HCT116 (cell line): ENCODE data around the gene STAM. TPM values are rescaled to one million over a fixed set of nuclear protein-coding genes. Genes with fewer than 3 reads are reported as not detected.

Experiments used
- ATAC-seq: fragments of 200-7000 bp; cut with Tn5 transposase; 2 replicates; pipeline ENCODE4 v1.9.1; 2020; ENCODE audit warnings: mild to moderate bottlenecking, moderate library complexity
- BruUV-seq: library from RNA; stranded (reverse); fragments of 400-500 nt; replicated peaks from 2 replicates; lab custom pipeline; 2021; lab: Mats Ljungman, UMichigan
- CTCF ChIA-PET: fragments of 300-600 bp; sonication (Branson Sonifier 250); formaldehyde crosslinking; loops from one replicate; lab custom pipeline; 2021; ENCODE audit warnings: antibody characterized with exemption; lab: Charles Lee
- POLR2A ChIA-PET: fragments of 300-600, 350-600 bp; sonication (Branson Sonifier 250); formaldehyde crosslinking; loops from one replicate; lab custom pipeline; 2021; ENCODE audit warnings: antibody characterized with exemption; lab: Charles Lee
- RAD21 ChIA-PET, 2 experiments: fragments of 300-600 bp; sonication (Branson Sonifier 250); formaldehyde crosslinking; loops; one replicate each; lab custom pipeline; 2023; ENCODE audit warnings: low total read pairs in 2 of 2; ENCODE audit not compliant: uncharacterized antibody in 2 of 2, unreplicated experiment in 2 of 2, low non-redundant PET in 1 of 2; lab: Charles Lee
- DNase-seq: peaks from one replicate; pipeline ENCODE4 v3.0.0-alpha.2; 2010; ENCODE audit warnings: low read depth, low spot score
- H2AFZ ChIP-seq: fragments of 200-600 bp; shearing (Covaris generic), sonication (generic); 2 replicates; pipeline ENCODE4 v1.6.1; 2017; ENCODE audit warnings: low read depth, mixed run types, mixed read lengths, antibody characterized with exemption, low read length; ENCODE audit not compliant: poor library complexity, severe bottlenecking
- H3K27ac ChIP-seq: 2 replicates; pipeline ENCODE4 v1.5.1; 2012; ENCODE audit warnings: low read depth, low read length
- H3K27me3 ChIP-seq: fragments of 200-600 bp; sonication (generic); 2 replicates; pipeline ENCODE4 v1.6.1; 2016; ENCODE audit warnings: mixed run types, low read length, mixed read lengths; ENCODE audit not compliant: insufficient read depth
- H3K36me3 ChIP-seq, 2 experiments: fragments of 200-500 bp in 1 of 2; fragments of 200-600 bp in 1 of 2; sonication (Bioruptor generic) in 1 of 2; sonication (generic) in 1 of 2; 2 replicates each; pipeline versions ENCODE4 v1.5.1 to v1.6.1; 2014 to 2016; ENCODE audit warnings: low read length in 2 of 2, inconsistent platforms in 1 of 2, mixed read lengths in 1 of 2, mixed run types in 1 of 2; ENCODE audit not compliant: insufficient read depth in 2 of 2, control insufficient read depth in 1 of 2
- H3K4me1 ChIP-seq, 2 experiments: fragments of 200-600 bp in 1 of 2; sonication (generic) in 1 of 2; 2 replicates each; pipeline versions ENCODE4 v1.5.1 to v1.6.1; 2012 to 2017; ENCODE audit warnings: low read length in 2 of 2, inconsistent platforms in 1 of 2, mild to moderate bottlenecking in 1 of 2, mixed read lengths in 1 of 2, mixed run types in 1 of 2, moderate library complexity in 1 of 2; ENCODE audit not compliant: insufficient read depth in 2 of 2, control insufficient read depth in 1 of 2
- H3K4me2 ChIP-seq: fragments of 200-600 bp; sonication (generic); 2 replicates; pipeline ENCODE4 v1.6.1; 2017; ENCODE audit warnings: mixed run types, low read length, mixed read lengths
- H3K4me3 ChIP-seq, 2 experiments: fragments of 200-600 bp in 1 of 2; sonication (generic) in 1 of 2; replicated peaks in 1 of 2; 2 replicates each; pipeline ENCODE4 v1.5.1; 2011 to 2016; ENCODE audit warnings: low read length in 2 of 2, control low read depth in 1 of 2, low read depth in 1 of 2, mild to moderate bottlenecking in 1 of 2, mixed read lengths in 1 of 2, mixed run types in 1 of 2
- H3K79me2 ChIP-seq: fragments of 200-600 bp; sonication (generic); 2 replicates; pipeline ENCODE4 v1.6.1; 2017; ENCODE audit warnings: mild to moderate bottlenecking, mixed run types, low read length, moderate library complexity, mixed read lengths; ENCODE audit not compliant: insufficient read depth
- H3K9ac ChIP-seq: fragments of 200-600 bp; sonication (generic); 2 replicates; pipeline ENCODE4 v1.6.1; 2016; ENCODE audit warnings: low read length, mixed read lengths
- H3K9me2 ChIP-seq: fragments of 200-600 bp; sonication (generic), shearing (Covaris generic); 2 replicates; pipeline ENCODE4 v1.6.1; 2017; ENCODE audit warnings: mixed run types, mild to moderate bottlenecking, moderate library complexity; ENCODE audit not compliant: insufficient read depth
- H3K9me3 ChIP-seq, 2 experiments: fragments of 200-500 bp in 1 of 2; fragments of 200-600 bp in 1 of 2; sonication (Bioruptor generic) in 1 of 2; sonication (generic) in 1 of 2; 2 replicates each; pipeline ENCODE4 v1.6.1; 2014 to 2017; ENCODE audit warnings: low read length in 2 of 2, mixed read lengths in 2 of 2, inconsistent platforms in 1 of 2, low read depth in 1 of 2, mild to moderate bottlenecking in 1 of 2, mixed run types in 1 of 2, moderate library complexity in 1 of 2; ENCODE audit not compliant: control insufficient read depth in 1 of 2, insufficient read depth in 1 of 2
- H4K20me1 ChIP-seq: fragments of 200-600 bp; sonication (generic), shearing (Covaris generic); 2 replicates; pipeline ENCODE4 v1.6.1; 2017; ENCODE audit warnings: mixed run types, mild to moderate bottlenecking, moderate library complexity; ENCODE audit not compliant: insufficient read depth
- ATF3 ChIP-seq: IDR thresholded peaks from 2 replicates; pipeline ENCODE4 v1.6.1; 2012
- CBX3 ChIP-seq: IDR thresholded peaks from 2 replicates; pipeline ENCODE4 v1.6.1; 2012; ENCODE audit warnings: low read depth
- CEBPB ChIP-seq: IDR thresholded peaks from 2 replicates; pipeline ENCODE4 v1.6.1; 2012; ENCODE audit warnings: low read depth
- CTCF ChIP-seq, 3 experiments: fragments of 200-600 bp in 1 of 3; sonication (generic) in 1 of 3; IDR thresholded peaks in 2 of 3; conservative IDR thresholded peaks in 1 of 3; 2 replicates each; pipeline ENCODE4 v1.5.1; 2012 to 2017; ENCODE audit warnings: low read depth in 2 of 3, low read length in 2 of 3, antibody characterized with exemption in 1 of 3, borderline replicate concordance in 1 of 3, control low read depth in 1 of 3, mild to moderate bottlenecking in 1 of 3, mixed read lengths in 1 of 3, mixed run types in 1 of 3, moderate library complexity in 1 of 3; ENCODE audit not compliant: insufficient read depth in 1 of 3
- EGR1 ChIP-seq: IDR thresholded peaks from 2 replicates; pipeline ENCODE4 v1.6.1; 2012; ENCODE audit warnings: low read depth
- EZH2 ChIP-seq: fragments of 200-600 bp; sonication (generic); IDR thresholded peaks from 2 replicates; pipeline ENCODE4 v1.6.1; 2017; ENCODE audit warnings: antibody characterized with exemption, mixed run types
- EZH2phosphoT487 ChIP-seq: fragments of 200-600 bp; IDR thresholded peaks from 2 replicates; pipeline ENCODE4 v1.6.1; 2018; ENCODE audit warnings: antibody characterized with exemption, borderline replicate concordance
- FOSL1 ChIP-seq: IDR thresholded peaks from 2 replicates; pipeline ENCODE4 v1.6.1; 2012; ENCODE audit warnings: low read depth
- JUND ChIP-seq: IDR thresholded peaks from 2 replicates; pipeline ENCODE4 v1.6.1; 2012
- MAX ChIP-seq: IDR thresholded peaks from 2 replicates; pipeline ENCODE4 v1.6.1; 2012
- POLR2A ChIP-seq: IDR thresholded peaks from 2 replicates; pipeline ENCODE4 v1.7.0; 2011; ENCODE audit warnings: borderline replicate concordance; ENCODE audit not compliant: insufficient read depth, insufficient read length; ENCODE audit errors: extremely low read depth
- POLR2AphosphoS5 ChIP-seq: IDR thresholded peaks from 2 replicates; pipeline ENCODE4 v1.6.1; 2011; ENCODE audit warnings: mild to moderate bottlenecking, low read depth, low read length, moderate library complexity
- RAD21 ChIP-seq: IDR thresholded peaks from 2 replicates; pipeline ENCODE4 v1.6.1; 2012; ENCODE audit warnings: low read depth, mild to moderate bottlenecking
- REST ChIP-seq: IDR thresholded peaks from 2 replicates; pipeline ENCODE4 v1.6.1; 2012; ENCODE audit warnings: low read depth
- SP1 ChIP-seq: IDR thresholded peaks from 2 replicates; pipeline ENCODE4 v1.6.1; 2012; ENCODE audit warnings: low read depth
- SRF ChIP-seq: IDR thresholded peaks from 2 replicates; pipeline ENCODE4 v1.6.1; 2012; ENCODE audit warnings: low read depth
- ZFX ChIP-seq: fragments of 450-650 bp; IDR thresholded peaks from 2 replicates; pipeline ENCODE4 v1.6.1; 2017
- ZNF274 ChIP-seq: fragments of 200-500 bp; sonication (Bioruptor generic); IDR thresholded peaks from 2 replicates; pipeline ENCODE4 v1.6.1; 2014; ENCODE audit warnings: mild to moderate bottlenecking, low read depth, low read length, inconsistent platforms
- intact Hi-C: fragments of 100-400 bp; cut with micrococcal nuclease; formaldehyde crosslinking; loops from 2 replicates; pipeline ENCODE4 v1.10.0; 2022
- total RNA-seq: library from RNA; stranded (reverse); gene quantifications from one replicate; pipeline ENCODE4 v1.2.1, GENCODE V29; 2021; ENCODE audit not compliant: unreplicated experiment
- TF ChIP-seq, protein P1 (sequence below): IDR thresholded peaks from 2 replicates; pipeline ENCODE4 v1.6.1; 2011; ENCODE audit warnings: mild to moderate bottlenecking, low read length, moderate library complexity; ENCODE audit not compliant: insufficient replicate concordance; ENCODE audit errors: extremely low read depth

Gene STAM
- total RNA-seq, 1 experiment from 2014 or later, result 23.0 TPM

DNA sequence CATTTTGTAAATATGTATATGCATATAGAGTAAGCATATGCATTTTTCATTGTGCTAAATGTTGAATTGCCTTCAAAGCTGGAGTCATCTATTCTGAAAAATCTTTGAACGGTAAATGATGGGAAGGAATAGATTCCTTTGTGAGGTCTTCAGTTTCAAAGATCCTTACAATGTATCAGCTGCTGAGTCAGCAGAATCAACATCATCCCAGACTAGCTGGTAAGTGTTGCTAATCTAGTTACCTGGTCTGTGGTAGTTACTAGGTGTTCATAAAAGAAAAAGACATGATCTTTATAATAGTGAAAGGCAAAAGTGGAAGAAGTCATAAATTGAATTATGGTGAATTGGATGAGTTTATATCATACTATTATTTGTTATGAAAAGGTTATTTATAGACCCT is 10.6 kb upstream of the STAM start:
- CTCF ChIA-PET, result no interaction called here
- H3K79me2 ChIP-seq, result no peaks in the 10 kb centered on the region
- no peak overlapping the region for H3K4me3 ChIP-seq
- no peaks in the 10 kb centered on the region for H3K4me1 ChIP-seq
- DNase-seq (no peak), ATAC-seq (no peak)
- intact Hi-C loops, result no loop called here
- no peaks in the 10 kb centered on the region for H3K9me2 ChIP-seq
- H3K36me3 ChIP-seq, result no peaks in the 10 kb centered on the region
- H3K9ac ChIP-seq, result no peak overlapping the region
- TF ChIP-seq, protein P1, sequence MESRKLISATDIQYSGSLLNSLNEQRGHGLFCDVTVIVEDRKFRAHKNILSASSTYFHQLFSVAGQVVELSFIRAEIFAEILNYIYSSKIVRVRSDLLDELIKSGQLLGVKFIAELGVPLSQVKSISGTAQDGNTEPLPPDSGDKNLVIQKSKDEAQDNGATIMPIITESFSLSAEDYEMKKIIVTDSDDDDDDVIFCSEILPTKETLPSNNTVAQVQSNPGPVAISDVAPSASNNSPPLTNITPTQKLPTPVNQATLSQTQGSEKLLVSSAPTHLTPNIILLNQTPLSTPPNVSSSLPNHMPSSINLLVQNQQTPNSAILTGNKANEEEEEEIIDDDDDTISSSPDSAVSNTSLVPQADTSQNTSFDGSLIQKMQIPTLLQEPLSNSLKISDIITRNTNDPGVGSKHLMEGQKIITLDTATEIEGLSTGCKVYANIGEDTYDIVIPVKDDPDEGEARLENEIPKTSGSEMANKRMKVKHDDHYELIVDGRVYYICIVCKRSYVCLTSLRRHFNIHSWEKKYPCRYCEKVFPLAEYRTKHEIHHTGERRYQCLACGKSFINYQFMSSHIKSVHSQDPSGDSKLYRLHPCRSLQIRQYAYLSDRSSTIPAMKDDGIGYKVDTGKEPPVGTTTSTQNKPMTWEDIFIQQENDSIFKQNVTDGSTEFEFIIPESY, result no peak
- TF ChIP-seq REST (no peak), RAD21 (no peak), POLR2A (no peak), CEBPB (no peak), JUND (no peak), SP1 (no peak), EZH2 (no peak), SRF (no peak), EGR1 (no peak), POLR2AphosphoS5 (no peak), ZNF274 (no peak), ZFX (no peak), CBX3 (no peak), CTCF (IDR thresholded peaks at IDR 0.05 in 2 of 3, conservative IDR thresholded peaks at IDR 0.05 in 1 of 3; ENCODE audit: borderline replicate concordance in 1 of 3, insufficient read depth in 1 of 3, low read depth in 2 of 3, low read length in 2 of 3) (no peak), FOSL1 (no peak), MAX (no peak), EZH2phosphoT487 (no peak), ATF3 (no peak)
- H3K27me3 ChIP-seq, result no peaks in the 10 kb centered on the region
- RAD21 ChIA-PET, result no interaction called here
- POLR2A ChIA-PET, result interaction anchor here (1.1 kb wide), 1 partner anchor 10 kb away, joined by 3 read pairs; the partner anchor contains the start of gene STAM
- no peaks in the 10 kb centered on the region for H4K20me1 ChIP-seq
- no peaks in the 10 kb centered on the region for H3K9me3 ChIP-seq
- no peak overlapping the region for H3K4me2 ChIP-seq
- BruUV-seq, result no TSS peak
- no peak overlapping the region for H3K27ac ChIP-seq
- H2AFZ ChIP-seq, result no peak overlapping the region
